ENCODE results near the gene PHLDA2.

Gene PHLDA2

GRCh38 chr11:2890466-2891294 is 38.5 kb downstream of the PHLDA2 start:
- no peak overlapping the region for H3K4me3 Mint-ChIP-seq
- no peak overlapping the region for H3K27ac Mint-ChIP-seq
- peaks cover 29% of the 10 kb centered on the region for H3K4me1 Mint-ChIP-seq
- no peaks in the 10 kb centered on the region for H3K27me3 Mint-ChIP-seq
- ATAC-seq, result no peak
- H3K9me3 Mint-ChIP-seq, result no peaks in the 10 kb centered on the region
- H3K36me3 Mint-ChIP-seq, result no peaks in the 10 kb centered on the region

- Mint-ChIP-seq H3K27ac (no peak overlapping the region), H3K4me3 (no peak overlapping the region), H3K9me3 (no peaks in the 10 kb centered on the region), H3K27me3 (no peaks in the 10 kb centered on the region), H3K36me3 (no peaks in the 10 kb centered on the region), H3K4me1 (peaks cover 35% of the 10 kb centered on the region)
- no peak for ATAC-seq
Observed at GRCh38 chr11:2889362-2890273, 39.6 kb downstream of the PHLDA2 start.

- no peak overlapping the region for H3K27ac Mint-ChIP-seq
- H3K9me3 Mint-ChIP-seq, result no peaks in the 10 kb centered on the region
- no peaks in the 10 kb centered on the region for H3K36me3 Mint-ChIP-seq
- H3K4me1 Mint-ChIP-seq, result peaks cover 35% of the 10 kb centered on the region
- H3K4me3 Mint-ChIP-seq, result no peak overlapping the region
- H3K27me3 Mint-ChIP-seq, result peaks cover 1% of the 10 kb centered on the region
- peak; percentile 64 for ATAC-seq
Observed at GRCh38 chr11:2888266-2888968, 40.8 kb downstream of the PHLDA2 start.

- no peaks in the 10 kb centered on the region for H3K36me3 Mint-ChIP-seq
- H3K4me3 Mint-ChIP-seq, result no peak overlapping the region
- H3K9me3 Mint-ChIP-seq, result no peaks in the 10 kb centered on the region
- no peak overlapping the region for H3K27ac Mint-ChIP-seq
- H3K27me3 Mint-ChIP-seq, result peaks cover 9% of the 10 kb centered on the region
- ATAC-seq, result no peak
- H3K4me1 Mint-ChIP-seq, result peaks cover 38% of the 10 kb centered on the region
Observed at GRCh38 chr11:2887515-2888195, 41.6 kb downstream of the PHLDA2 start.

GRCh38 chr11:2886936-2887335 is 42.3 kb downstream of the PHLDA2 start:
- Mint-ChIP-seq H3K27ac (no peak overlapping the region), H3K4me3 (peak overlapping the region; percentile 48), H3K27me3 (peaks cover 12% of the 10 kb centered on the region)

GRCh38 chr11:2886191-2886894 is 42.9 kb downstream of the PHLDA2 start:
- Mint-ChIP-seq H3K36me3 (no peaks in the 10 kb centered on the region), H3K4me3 (peak overlapping the region; percentile 48), H3K27me3 (peaks cover 13% of the 10 kb centered on the region), H3K9me3 (no peaks in the 10 kb centered on the region), H3K4me1 (peaks cover 28% of the 10 kb centered on the region), H3K27ac (no peak overlapping the region)
- no peak for ATAC-seq

More at GRCh38 chr11:2886936-2887335, 42.3 kb downstream of the PHLDA2 start:
- no peak for ATAC-seq
- Mint-ChIP-seq H3K36me3 (no peaks in the 10 kb centered on the region), H3K9me3 (no peaks in the 10 kb centered on the region), H3K4me1 (peaks cover 33% of the 10 kb centered on the region)

GRCh38 chr11:2885678-2886081 is 43.5 kb downstream of the PHLDA2 start, which contains the start of gene CDKN1C:
Gene CDKN1C (minus strand): TSS chr11:2885775. CDS start chr11:2885456, 319 bp downstream.
- peak within 1 kb of the TSS; percentile 76 for H3K4me3 Mint-ChIP-seq
- peaks cover 19% of the 10 kb centered on the region for H3K27me3 Mint-ChIP-seq
- H3K4me1 Mint-ChIP-seq, result peaks cover 28% of the 10 kb centered on the region
- peak; percentile 89 for ATAC-seq
- no peak within 1 kb of the TSS for H3K27ac Mint-ChIP-seq
- H3K36me3 Mint-ChIP-seq, result no peaks in the 10 kb centered on the region
- H3K9me3 Mint-ChIP-seq, result no peaks in the 10 kb centered on the region

GRCh38 chr11:2885017-2885677 is 44.1 kb downstream of the PHLDA2 start:
- Mint-ChIP-seq H3K9me3 (no peaks in the 10 kb centered on the region), H3K27ac (no peak overlapping the region), H3K36me3 (no peaks in the 10 kb centered on the region), H3K4me3 (peak overlapping the region; percentile 76), H3K27me3 (peaks cover 24% of the 10 kb centered on the region), H3K4me1 (peaks cover 28% of the 10 kb centered on the region)
- ATAC-seq, result peak; percentile 0

- Mint-ChIP-seq H3K27ac (no peak overlapping the region), H3K4me3 (peak overlapping the region; percentile 44), H3K36me3 (no peaks in the 10 kb centered on the region), H3K27me3 (peaks cover 24% of the 10 kb centered on the region), H3K9me3 (no peaks in the 10 kb centered on the region), H3K4me1 (peaks cover 28% of the 10 kb centered on the region)
- no peak for ATAC-seq
Observed at GRCh38 chr11:2883979-2884815, 45.0 kb downstream of the PHLDA2 start.

GRCh38 chr11:2883640-2883978 is 45.6 kb downstream of the PHLDA2 start:
- Mint-ChIP-seq H3K9me3 (no peaks in the 10 kb centered on the region), H3K4me1 (peaks cover 28% of the 10 kb centered on the region), H3K27ac (no peak overlapping the region), H3K4me3 (no peak overlapping the region), H3K27me3 (peaks cover 24% of the 10 kb centered on the region), H3K36me3 (no peaks in the 10 kb centered on the region)
- ATAC-seq, result no peak

GRCh38 chr11:2882396-2883110 is 46.7 kb downstream of the PHLDA2 start:
- Mint-ChIP-seq H3K4me3 (peak overlapping the region; percentile 38), H3K9me3 (no peaks in the 10 kb centered on the region), H3K27ac (no peak overlapping the region), H3K4me1 (peaks cover 18% of the 10 kb centered on the region), H3K27me3 (peaks cover 24% of the 10 kb centered on the region), H3K36me3 (no peaks in the 10 kb centered on the region)
- no peak for ATAC-seq

GRCh38 chr11:2881981-2882375 is 47.2 kb downstream of the PHLDA2 start:
- Mint-ChIP-seq H3K4me3 (no peak overlapping the region), H3K36me3 (no peaks in the 10 kb centered on the region), H3K27ac (no peak overlapping the region), H3K4me1 (peaks cover 18% of the 10 kb centered on the region), H3K9me3 (no peaks in the 10 kb centered on the region), H3K27me3 (peaks cover 24% of the 10 kb centered on the region)
- ATAC-seq, result no peak
